DND-41 (cell line): ENCODE data around the gene PRAMEF11.
"Not testable (repeated sequence)": the region's sequence is repeated elsewhere in the genome, so short reads cannot be mapped to it uniquely, and the experiment has no call there.

ENCODE experiments used
- ATAC-seq: fragments of 200-7000 bp; cut with Tn5 transposase; 3 replicates; pipeline ENCODE4 v1.9.1; 2021; ENCODE audit warnings: low read depth; ENCODE audit not compliant: insufficient read depth
- DNase-seq: peaks from one replicate; pipeline ENCODE4 v3.0.0-alpha.2; 2020
- H2AFZ ChIP-seq: 2 replicates; pipeline ENCODE4 v1.6.0; 2012; ENCODE audit warnings: low read depth, low read length
- H3K27ac ChIP-seq: 2 replicates; pipeline ENCODE4 v1.5.1; 2012; ENCODE audit warnings: low read length, inconsistent platforms
- H3K27me3 ChIP-seq: fragments of 200-600 bp; sonication (generic); 2 replicates; pipeline ENCODE4 v1.6.0; 2012; ENCODE audit warnings: low read length, mild to moderate bottlenecking, inconsistent platforms; ENCODE audit not compliant: insufficient read depth, poor library complexity
- H3K36me3 ChIP-seq: 2 replicates; pipeline ENCODE4 v1.5.1; 2012; ENCODE audit warnings: low read length, inconsistent platforms; ENCODE audit not compliant: insufficient read depth
- H3K4me1 ChIP-seq: 2 replicates; pipeline ENCODE4 v1.5.1; 2012; ENCODE audit warnings: mild to moderate bottlenecking, low read length; ENCODE audit not compliant: insufficient read depth
- H3K4me2 ChIP-seq: 2 replicates; pipeline ENCODE4 v1.6.0; 2012; ENCODE audit warnings: mild to moderate bottlenecking, moderate library complexity, low read length, inconsistent platforms; ENCODE audit not compliant: insufficient read depth
- H3K4me3 ChIP-seq, 2 experiments: fragments of 200-600 bp in 1 of 2; shearing (Covaris generic) in 1 of 2; 2 replicates each; pipeline ENCODE4 v1.5.1; 2012 to 2016; ENCODE audit warnings: inconsistent platforms in 2 of 2, low read length in 2 of 2, mild to moderate bottlenecking in 2 of 2, low read depth in 1 of 2, moderate library complexity in 1 of 2
- H3K79me2 ChIP-seq: 2 replicates; pipeline ENCODE4 v1.6.0; 2012; ENCODE audit warnings: low read length, inconsistent platforms; ENCODE audit not compliant: insufficient read depth
- H3K9ac ChIP-seq: 2 replicates; pipeline ENCODE4 v1.6.0; 2012; ENCODE audit warnings: low read depth, mild to moderate bottlenecking, inconsistent platforms, low read length, moderate library complexity
- H3K9me3 ChIP-seq: 2 replicates; pipeline ENCODE4 v1.5.1; 2012; ENCODE audit warnings: low read length, moderate library complexity, mild to moderate bottlenecking, inconsistent platforms; ENCODE audit not compliant: insufficient read depth, severe bottlenecking
- H4K20me1 ChIP-seq: 2 replicates; pipeline ENCODE4 v1.6.0; 2012; ENCODE audit warnings: low read length; ENCODE audit not compliant: insufficient read depth
- EZH2 ChIP-seq: IDR thresholded peaks from 3 replicates; pipeline ENCODE4 v1.6.1; 2012; ENCODE audit warnings: borderline replicate concordance, low read depth, mild to moderate bottlenecking, moderate library complexity, low read length, inconsistent platforms; ENCODE audit not compliant: severe bottlenecking
- TF ChIP-seq, protein P1 (sequence below): IDR thresholded peaks from 2 replicates; pipeline ENCODE4 v1.5.1; 2012; ENCODE audit warnings: borderline replicate concordance, low read length, moderate library complexity, mild to moderate bottlenecking; ENCODE audit not compliant: poor library complexity, severe bottlenecking; ENCODE audit errors: extremely low read depth

Gene PRAMEF11

DNA sequence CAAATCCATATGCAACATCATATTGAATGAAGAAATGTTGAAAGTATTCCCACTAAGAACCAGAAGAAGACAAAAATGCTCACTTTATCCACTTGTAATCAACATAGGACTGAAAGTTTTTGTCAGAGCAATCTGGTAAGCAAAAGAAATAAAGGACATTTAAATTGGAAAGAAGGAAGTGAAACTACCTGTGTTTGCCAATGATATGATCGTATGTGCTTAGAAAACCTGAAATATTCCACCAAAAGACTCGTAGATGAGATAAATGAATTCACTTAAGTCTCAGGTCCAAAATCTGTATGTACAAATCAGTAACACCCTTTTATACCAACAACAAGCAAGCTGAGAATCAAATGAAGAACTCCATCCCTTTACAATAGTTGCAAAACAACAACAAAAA, 31.5 kb downstream of the PRAMEF11 start:
- no peak overlapping the region for H3K4me3 ChIP-seq
- H3K27ac ChIP-seq, result no peak overlapping the region
- H2AFZ ChIP-seq, result no peak overlapping the region
- no peaks in the 10 kb centered on the region for H3K79me2 ChIP-seq
- H3K4me2 ChIP-seq, result no peak overlapping the region
- no peak overlapping the region for H3K9ac ChIP-seq
- H4K20me1 ChIP-seq, result no peaks in the 10 kb centered on the region
- H3K4me1 ChIP-seq, result no peaks in the 10 kb centered on the region
- H3K36me3 ChIP-seq, result no peaks in the 10 kb centered on the region
- peaks cover 3% of the 10 kb centered on the region for H3K27me3 ChIP-seq
- DNase-seq, result no peak
- no peak for ATAC-seq
- no peak for TF ChIP-seq EZH2
- TF ChIP-seq, protein P1, sequence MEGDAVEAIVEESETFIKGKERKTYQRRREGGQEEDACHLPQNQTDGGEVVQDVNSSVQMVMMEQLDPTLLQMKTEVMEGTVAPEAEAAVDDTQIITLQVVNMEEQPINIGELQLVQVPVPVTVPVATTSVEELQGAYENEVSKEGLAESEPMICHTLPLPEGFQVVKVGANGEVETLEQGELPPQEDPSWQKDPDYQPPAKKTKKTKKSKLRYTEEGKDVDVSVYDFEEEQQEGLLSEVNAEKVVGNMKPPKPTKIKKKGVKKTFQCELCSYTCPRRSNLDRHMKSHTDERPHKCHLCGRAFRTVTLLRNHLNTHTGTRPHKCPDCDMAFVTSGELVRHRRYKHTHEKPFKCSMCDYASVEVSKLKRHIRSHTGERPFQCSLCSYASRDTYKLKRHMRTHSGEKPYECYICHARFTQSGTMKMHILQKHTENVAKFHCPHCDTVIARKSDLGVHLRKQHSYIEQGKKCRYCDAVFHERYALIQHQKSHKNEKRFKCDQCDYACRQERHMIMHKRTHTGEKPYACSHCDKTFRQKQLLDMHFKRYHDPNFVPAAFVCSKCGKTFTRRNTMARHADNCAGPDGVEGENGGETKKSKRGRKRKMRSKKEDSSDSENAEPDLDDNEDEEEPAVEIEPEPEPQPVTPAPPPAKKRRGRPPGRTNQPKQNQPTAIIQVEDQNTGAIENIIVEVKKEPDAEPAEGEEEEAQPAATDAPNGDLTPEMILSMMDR, result no peak
- H3K9me3 ChIP-seq, result no peaks in the 10 kb centered on the region

DNA sequence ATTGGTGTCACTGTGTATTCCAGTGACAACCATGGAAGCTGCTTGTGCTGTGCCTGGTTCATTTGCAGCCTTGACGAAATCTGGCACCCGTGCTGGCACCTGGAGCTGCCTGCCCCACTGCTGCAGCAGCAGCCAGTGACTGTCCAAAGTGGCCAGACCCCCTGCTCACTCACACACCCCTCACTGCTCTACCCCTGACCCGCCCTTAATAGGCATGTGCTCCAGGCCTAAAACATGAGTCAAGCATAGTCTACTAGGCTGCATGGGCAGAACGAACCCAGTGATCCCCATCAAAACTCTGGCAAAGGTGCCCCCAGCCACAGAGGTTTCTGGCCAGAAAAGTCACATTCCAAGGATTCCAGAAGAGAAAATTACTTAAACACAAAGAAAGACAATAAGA, 32.3 kb downstream of the PRAMEF11 start:
- Histone ChIP-seq H2AFZ (no peak overlapping the region), H3K4me2 (no peak overlapping the region), H3K9me3 (no peaks in the 10 kb centered on the region), H3K9ac (no peak overlapping the region), H3K4me1 (no peaks in the 10 kb centered on the region), H3K4me3 (no peak overlapping the region), H3K36me3 (no peaks in the 10 kb centered on the region), H3K27me3 (peaks cover 3% of the 10 kb centered on the region), H3K27ac (no peak overlapping the region), H3K79me2 (no peaks in the 10 kb centered on the region), H4K20me1 (no peaks in the 10 kb centered on the region)
- ATAC-seq (no peak), DNase-seq (no peak)
- TF ChIP-seq, protein P1, result no peak
- TF ChIP-seq EZH2, result no peak

DNA sequence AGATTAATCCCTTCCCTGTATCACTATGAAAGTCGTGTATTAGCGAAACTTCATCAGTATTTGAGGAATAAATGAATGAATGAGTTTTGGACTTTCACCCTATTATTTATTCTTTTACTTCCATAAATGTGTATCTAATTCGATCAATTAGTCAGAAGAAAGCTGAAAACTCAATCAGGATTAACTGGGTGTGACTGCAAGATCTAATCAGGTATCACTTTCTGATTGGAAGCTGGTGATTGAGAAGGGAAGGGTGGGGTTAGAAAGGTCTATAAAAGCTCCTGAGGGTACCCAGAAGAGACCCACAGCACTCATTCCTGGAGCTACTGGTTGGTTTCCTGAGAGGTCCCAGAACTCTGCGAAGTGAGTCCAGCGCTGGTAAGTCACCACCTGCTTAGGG, 40.1 kb downstream of the PRAMEF11 start, which contains the start of gene PRAMEF1:
Gene PRAMEF1 (plus strand): TSS at position 301 of the 400 bp plus-strand sequence. CDS start 1,831 bp downstream, outside the sequence.
- H3K9ac ChIP-seq, H3K4me2 ChIP-seq, ATAC-seq, H2AFZ ChIP-seq, DNase-seq, H3K27ac ChIP-seq, H3K79me2 ChIP-seq, H3K4me3 ChIP-seq, H3K36me3 ChIP-seq, H3K27me3 ChIP-seq, H4K20me1 ChIP-seq, H3K4me1 ChIP-seq, H3K9me3 ChIP-seq: not testable (repeated sequence)

DNA sequence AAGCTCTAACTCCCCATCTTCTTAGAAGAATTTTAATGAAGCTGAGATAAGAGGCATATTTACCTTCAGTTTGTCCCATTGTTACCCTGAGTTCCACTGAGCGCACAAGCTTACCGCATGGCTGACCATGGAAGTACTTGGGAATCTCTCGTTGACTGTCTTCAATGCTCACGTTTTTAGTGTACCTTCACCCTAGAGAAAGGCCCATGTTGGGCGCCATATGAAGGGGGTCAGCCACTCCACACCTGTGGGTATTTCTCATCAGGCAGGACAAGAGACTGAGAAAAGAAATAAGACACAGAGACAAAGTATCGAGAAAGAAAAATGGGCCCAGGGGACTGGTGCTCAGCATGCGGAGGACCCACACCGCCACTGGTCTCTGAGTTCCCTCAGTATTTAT, 46.5 kb downstream of the PRAMEF11 start:
- ATAC-seq, H3K9me3 ChIP-seq: not testable (repeated sequence)
- peak; percentile 16 for DNase-seq

DNA sequence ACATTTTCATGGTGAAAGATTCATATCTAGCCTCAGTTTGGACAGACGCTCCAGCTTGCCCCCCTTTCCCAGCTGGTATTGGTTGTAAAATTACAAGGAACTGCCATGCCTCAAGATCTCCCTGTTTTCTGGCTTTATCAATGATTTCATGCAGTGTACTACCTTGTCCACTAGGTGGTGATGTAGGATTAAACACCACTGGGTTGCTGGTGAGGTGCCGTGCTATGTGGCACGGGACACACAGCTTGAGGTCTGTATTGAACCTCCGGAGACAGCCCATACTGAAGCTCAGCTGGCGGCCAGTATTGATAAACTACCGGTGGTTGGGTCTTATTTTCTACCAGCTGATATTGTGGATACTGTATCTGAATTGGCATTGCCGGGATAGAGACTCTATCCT, 47.4 kb downstream of the PRAMEF11 start:
- H3K79me2 ChIP-seq, H3K9me3 ChIP-seq, H4K20me1 ChIP-seq, H3K4me1 ChIP-seq, H3K4me3 ChIP-seq, ATAC-seq, H3K36me3 ChIP-seq, H3K4me2 ChIP-seq, H3K27ac ChIP-seq, H3K9ac ChIP-seq, H2AFZ ChIP-seq, DNase-seq, H3K27me3 ChIP-seq: not testable (repeated sequence)
- TF ChIP-seq, protein P1, result peak; percentile 23

More for the DNA sequence above, 46.5 kb downstream of the PRAMEF11 start:
- not testable (repeated sequence) for H3K79me2 ChIP-seq, H3K27ac ChIP-seq, H3K27me3 ChIP-seq, H3K4me2 ChIP-seq, H3K4me1 ChIP-seq, H3K9ac ChIP-seq, H3K4me3 ChIP-seq, H2AFZ ChIP-seq, H3K36me3 ChIP-seq, H4K20me1 ChIP-seq

DNA sequence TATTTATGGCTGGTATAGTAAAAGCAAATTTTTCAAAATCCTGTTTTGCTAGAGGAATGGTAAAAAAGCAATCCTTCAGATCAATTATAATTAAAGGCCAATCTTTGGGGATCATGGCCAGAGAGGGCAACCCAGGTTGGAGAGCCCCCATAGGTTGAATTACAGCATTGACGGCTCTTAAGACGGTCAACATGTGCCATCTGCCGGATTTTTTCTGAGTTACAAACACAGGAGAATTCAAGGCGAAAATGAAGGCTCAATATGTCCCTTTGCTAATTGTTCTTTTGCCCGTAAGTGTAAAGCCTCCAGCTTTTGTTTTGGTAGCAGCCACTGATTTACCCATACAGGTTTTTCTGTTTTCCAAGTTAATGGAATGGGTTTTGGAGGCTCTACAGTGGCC, 49.7 kb downstream of the PRAMEF11 start:
- ATAC-seq, H3K79me2 ChIP-seq, H3K36me3 ChIP-seq, H3K27ac ChIP-seq, H3K4me1 ChIP-seq, H3K9me3 ChIP-seq, H3K9ac ChIP-seq, H3K4me3 ChIP-seq, H3K4me2 ChIP-seq, H3K27me3 ChIP-seq, DNase-seq, H4K20me1 ChIP-seq, H2AFZ ChIP-seq: not testable (repeated sequence)
